Endothelial cell of umbilical vein (primary cell): ENCODE results near the gene ARL11. TPM values are rescaled to one million over a fixed set of nuclear protein-coding genes. Genes with fewer than 3 reads are reported as not detected.

Experiments used
- BruUV-seq: library from RNA; stranded (reverse); fragments of 400-500 nt; replicated peaks from 2 replicates; lab custom pipeline; 2021; lab: Mats Ljungman, UMichigan
- CTCF ChIA-PET: fragments of 300-600, 350-600 bp; sonication (Branson Sonifier 250); formaldehyde crosslinking; loops from one replicate; lab custom pipeline; 2021; ENCODE audit warnings: antibody characterized with exemption, inconsistent platforms; lab: Charles Lee
- POLR2A ChIA-PET: fragments of 300-600, 350-600 bp; sonication (Branson Sonifier 250); formaldehyde crosslinking; loops from one replicate; lab custom pipeline; 2021; ENCODE audit warnings: antibody characterized with exemption, inconsistent platforms; lab: Charles Lee
- DNase-seq: peaks from one replicate; pipeline ENCODE4 v3.0.0-alpha.2; 2011; ENCODE audit warnings: low read depth, low spot score
- FAIRE-seq: peaks from 2 replicates; lab custom pipeline; 2011; peaks lifted over from hg19 to GRCh38; lab: Jason Lieb, UNC
- H2AFZ ChIP-seq: 2 replicates; pipeline ENCODE4 v1.6.0; 2012; ENCODE audit warnings: low read depth, low read length, control low read depth, inconsistent platforms
- H3K27ac ChIP-seq: 2 replicates; pipeline ENCODE4 v1.5.1; 2011; ENCODE audit warnings: low read depth, mild to moderate bottlenecking, control low read depth, low read length, moderate library complexity; ENCODE audit not compliant: insufficient read depth
- H3K27me3 ChIP-seq, 2 experiments: 2 replicates each; pipeline versions ENCODE4 v1.6.0 to v1.6.1; 2011; ENCODE audit warnings: low read length in 2 of 2, mixed read lengths in 1 of 2; ENCODE audit not compliant: control insufficient read depth in 2 of 2, insufficient read depth in 2 of 2
- H3K36me3 ChIP-seq, 2 experiments: 2 replicates in 1 of 2; 3 replicates in 1 of 2; pipeline ENCODE4 v1.5.1; 2011; ENCODE audit warnings: low read length in 2 of 2, mild to moderate bottlenecking in 1 of 2, moderate library complexity in 1 of 2; ENCODE audit not compliant: control insufficient read depth in 2 of 2, insufficient read depth in 2 of 2; ENCODE audit errors: extremely low read depth in 1 of 2
- H3K4me1 ChIP-seq: 3 replicates; pipeline ENCODE4 v1.5.1; 2011; ENCODE audit warnings: mild to moderate bottlenecking, low read length; ENCODE audit not compliant: control insufficient read depth, insufficient read depth; ENCODE audit errors: extremely low read depth
- H3K4me2 ChIP-seq: 2 replicates; pipeline ENCODE4 v1.6.1; 2011; ENCODE audit warnings: low read length, control low read depth, mixed read lengths; ENCODE audit not compliant: insufficient read depth
- H3K4me3 ChIP-seq, 3 experiments: fragments of 200-600 bp in 1 of 3; sonication (generic), shearing (Covaris generic) in 1 of 3; replicated peaks in 1 of 3; 2 replicates each; pipeline ENCODE4 v1.5.1; 2011 to 2016; ENCODE audit warnings: control low read depth in 3 of 3, low read length in 3 of 3, mild to moderate bottlenecking in 2 of 3, inconsistent platforms in 1 of 3, low read depth in 1 of 3, moderate library complexity in 1 of 3; ENCODE audit not compliant: insufficient read depth in 1 of 3
- H3K79me2 ChIP-seq: 2 replicates; pipeline ENCODE4 v1.6.0; 2012; ENCODE audit warnings: low read length, inconsistent platforms; ENCODE audit not compliant: control insufficient read depth, insufficient read depth
- H3K9ac ChIP-seq: replicated peaks from 2 replicates; pipeline ENCODE3; 2011; ENCODE audit warnings: low read length, control low read depth; ENCODE audit not compliant: insufficient read depth; ENCODE audit errors: extremely low read depth
- H3K9me1 ChIP-seq: replicated peaks from 3 replicates; pipeline ENCODE4 v1.6.0; 2011; ENCODE audit warnings: mild to moderate bottlenecking, low read length; ENCODE audit not compliant: control insufficient read depth, insufficient read depth; ENCODE audit errors: extremely low read depth
- H3K9me3 ChIP-seq: replicated peaks from 2 replicates; pipeline ENCODE4 v1.5.1; 2012; ENCODE audit warnings: low read length, inconsistent platforms; ENCODE audit not compliant: control insufficient read depth, insufficient read depth
- H4K20me1 ChIP-seq: replicated peaks from 2 replicates; pipeline ENCODE3; 2011; ENCODE audit warnings: mild to moderate bottlenecking, low read length; ENCODE audit not compliant: control insufficient read depth, insufficient read depth; ENCODE audit errors: extremely low read depth
- EZH2 ChIP-seq: IDR thresholded peaks from 2 replicates; pipeline ENCODE4 v1.6.1; 2012; ENCODE audit warnings: borderline replicate concordance, low read depth, mild to moderate bottlenecking, moderate library complexity, low read length, inconsistent platforms; ENCODE audit not compliant: severe bottlenecking
- FOS ChIP-seq: IDR thresholded peaks from 2 replicates; pipeline ENCODE4 v1.6.1; 2011; ENCODE audit warnings: mild to moderate bottlenecking, low read length, moderate library complexity, borderline replicate concordance; ENCODE audit not compliant: insufficient read depth
- GATA2 ChIP-seq: IDR thresholded peaks from 2 replicates; pipeline ENCODE4 v1.7.0; 2011; ENCODE audit warnings: low read depth, mild to moderate bottlenecking, moderate library complexity, mixed read lengths, low read length; ENCODE audit not compliant: insufficient read length, insufficient read depth
- JUN ChIP-seq: IDR thresholded peaks from 2 replicates; pipeline ENCODE4 v1.6.1; 2011; ENCODE audit warnings: borderline replicate concordance, low read depth; ENCODE audit not compliant: insufficient read length, insufficient read depth
- MYC ChIP-seq: IDR thresholded peaks from one replicate; pipeline ENCODE4 v1.6.1; 2011; ENCODE audit warnings: mild to moderate bottlenecking, low read depth, low read length
- POLR2A ChIP-seq: IDR thresholded peaks from 2 replicates; pipeline ENCODE4 v1.6.1; 2012; ENCODE audit warnings: low read depth, mild to moderate bottlenecking, control low read depth, low read length
- POLR2AphosphoS5 ChIP-seq: IDR thresholded peaks from 2 replicates; pipeline ENCODE4 v1.6.1; 2012; ENCODE audit warnings: low read depth, mild to moderate bottlenecking, control low read depth, low read length, moderate library complexity; ENCODE audit not compliant: insufficient read depth
- dilution Hi-C: fragments of 300-500 bp; cut with MboI; formaldehyde crosslinking; loops from one replicate; pipeline ENCODE4 v1.15.0; 2019; ENCODE audit warnings: low sequenced_read_pairs; ENCODE audit not compliant: extremely low pct_ligation_motif_present
- intact Hi-C: fragments of 100-400 bp; cut with micrococcal nuclease; formaldehyde crosslinking; loops from one replicate; pipeline ENCODE4 v1.10.0; 2022
- polyA plus RNA-seq, 4 experiments: library from polyadenylated mRNA; depleted of rRNA in 3 of 4; stranded (reverse) in 3 of 4; unstranded in 1 of 4; fragments of >200 nt; gene quantifications; 2 replicates each; pipeline versions ENCODE4 v1.2.1 to v1.2.3, GENCODE V29; 2011 to 2012; ENCODE audit warnings: missing spikeins in 1 of 4
- total RNA-seq: library from RNA; stranded (reverse); gene quantifications from 2 replicates; pipeline ENCODE4 v1.2.3, GENCODE V29; 2021
- TF ChIP-seq, protein P1 (sequence below), 2 donors: IDR thresholded peaks; 1 replicate in 1 of 2; 2 replicates in 1 of 2; pipeline ENCODE4 v1.5.1; 2011; ENCODE audit warnings: low read length in 2 of 2, mild to moderate bottlenecking in 2 of 2, moderate library complexity in 2 of 2, control low read depth in 1 of 2, inconsistent platforms in 1 of 2, low read depth in 1 of 2; ENCODE audit not compliant: insufficient read depth in 1 of 2; ENCODE audit errors: extremely low read depth in 1 of 2
- TF ChIP-seq, protein P2 (sequence below): IDR thresholded peaks from 2 replicates; pipeline ENCODE4 v1.6.1; 2011; ENCODE audit not compliant: insufficient read depth, insufficient read length

Gene ARL11
- total and polyA plus RNA-seq, 2 donors (not counting 3 experiments of a cell fraction or from before 2014, with no cell fraction given) = 0.06 to 0.20 TPM

DNA sequence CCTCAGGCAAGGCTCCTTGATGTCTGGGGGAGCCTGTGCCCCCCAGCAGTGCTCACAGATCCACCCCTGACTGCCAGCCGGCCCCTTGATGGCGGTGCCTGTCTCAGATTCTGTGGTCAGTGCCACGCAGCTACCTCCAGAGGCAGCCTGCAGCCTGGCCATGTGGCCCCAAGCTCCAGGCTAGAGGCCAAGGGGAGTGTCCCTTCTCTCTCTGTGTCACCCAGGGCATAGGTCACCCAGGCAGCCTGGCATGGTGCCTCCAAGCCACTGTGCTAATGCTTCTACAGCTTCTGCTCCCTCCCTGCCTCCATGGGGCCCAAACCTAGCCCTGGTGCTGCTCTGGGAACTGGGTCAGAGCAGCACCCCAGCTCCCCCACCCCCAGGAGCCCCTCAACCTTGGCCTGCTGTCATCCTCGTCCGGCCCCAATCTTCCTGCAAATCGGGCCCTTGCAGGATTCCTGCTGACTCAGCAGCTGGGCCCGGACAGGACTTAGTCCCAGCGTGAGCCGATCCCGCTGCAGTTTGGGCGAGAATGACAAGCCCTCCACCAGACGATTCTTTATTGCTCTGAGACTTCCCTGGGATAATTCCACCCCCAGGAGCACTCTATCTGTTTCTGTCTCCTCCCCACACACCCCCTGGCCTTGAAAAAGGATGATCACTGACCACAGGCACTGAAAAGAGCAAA, 2.8 kb upstream of the ARL11 start:
- POLR2A ChIA-PET = no interaction called here
- no peaks in the 10 kb centered on the region for H3K9me1 ChIP-seq
- no peaks in the 10 kb centered on the region for H3K9me3 ChIP-seq
- CTCF ChIA-PET = interaction anchor here (0.7 to 1.8 kb wide), 2 partner anchors 9 to 19 kb away, joined by 3 to 8 read pairs; no protein-coding TSS in a partner anchor
- BruUV-seq = no TSS peak
- H3K9ac ChIP-seq = no peak overlapping the region
- H3K79me2 ChIP-seq = no peaks in the 10 kb centered on the region
- intact Hi-C loops = no loop called here
- H3K4me2 ChIP-seq = no peak overlapping the region
- H3K4me3 ChIP-seq = no peak overlapping the region
- no peak for DNase-seq
- H2AFZ ChIP-seq = no peak overlapping the region
- peaks cover 0 to 4% of the 10 kb centered on the region in 2 experiments for H3K27me3 ChIP-seq
- H3K36me3 ChIP-seq = no peaks in the 10 kb centered on the region
- peaks cover 24% of the 10 kb centered on the region for H3K4me1 ChIP-seq
- FAIRE-seq = no peak
- no peaks in the 10 kb centered on the region for H4K20me1 ChIP-seq
- dilution Hi-C loops = no loop called here
- no peak overlapping the region for H3K27ac ChIP-seq
- TF ChIP-seq POLR2AphosphoS5 = no peak
- no peak for TF ChIP-seq EZH2
- TF ChIP-seq, protein P1, sequence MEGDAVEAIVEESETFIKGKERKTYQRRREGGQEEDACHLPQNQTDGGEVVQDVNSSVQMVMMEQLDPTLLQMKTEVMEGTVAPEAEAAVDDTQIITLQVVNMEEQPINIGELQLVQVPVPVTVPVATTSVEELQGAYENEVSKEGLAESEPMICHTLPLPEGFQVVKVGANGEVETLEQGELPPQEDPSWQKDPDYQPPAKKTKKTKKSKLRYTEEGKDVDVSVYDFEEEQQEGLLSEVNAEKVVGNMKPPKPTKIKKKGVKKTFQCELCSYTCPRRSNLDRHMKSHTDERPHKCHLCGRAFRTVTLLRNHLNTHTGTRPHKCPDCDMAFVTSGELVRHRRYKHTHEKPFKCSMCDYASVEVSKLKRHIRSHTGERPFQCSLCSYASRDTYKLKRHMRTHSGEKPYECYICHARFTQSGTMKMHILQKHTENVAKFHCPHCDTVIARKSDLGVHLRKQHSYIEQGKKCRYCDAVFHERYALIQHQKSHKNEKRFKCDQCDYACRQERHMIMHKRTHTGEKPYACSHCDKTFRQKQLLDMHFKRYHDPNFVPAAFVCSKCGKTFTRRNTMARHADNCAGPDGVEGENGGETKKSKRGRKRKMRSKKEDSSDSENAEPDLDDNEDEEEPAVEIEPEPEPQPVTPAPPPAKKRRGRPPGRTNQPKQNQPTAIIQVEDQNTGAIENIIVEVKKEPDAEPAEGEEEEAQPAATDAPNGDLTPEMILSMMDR (IDR thresholded peaks at IDR 0.05; ENCODE audit: extremely low read depth in 1 of 2, insufficient read depth in 1 of 2, low read depth in 1 of 2, low read length in 2 of 2) = no peak
- TF ChIP-seq JUN = no peak
- no peak for TF ChIP-seq MYC
- TF ChIP-seq GATA2 = no peak
- TF ChIP-seq, protein P2, sequence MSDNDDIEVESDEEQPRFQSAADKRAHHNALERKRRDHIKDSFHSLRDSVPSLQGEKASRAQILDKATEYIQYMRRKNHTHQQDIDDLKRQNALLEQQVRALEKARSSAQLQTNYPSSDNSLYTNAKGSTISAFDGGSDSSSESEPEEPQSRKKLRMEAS = no peak
- TF ChIP-seq FOS = no peak
- no peak for TF ChIP-seq POLR2A
